ACC112 (cell line): ENCODE measurements around the gene MDC1.
"Not testable (repeated sequence)": the region's sequence is repeated elsewhere in the genome, so short reads cannot be mapped to it uniquely, and the experiment has no call there.

Experiments used
- H2AFZ ChIP-seq: fragments of 200-600 bp; sonication (generic); one replicate; pipeline ENCODE4 v1.6.0; 2017; ENCODE audit warnings: antibody characterized with exemption, low read length; ENCODE audit not compliant: unreplicated experiment
- H3K27ac ChIP-seq: fragments of 200-600 bp; sonication (generic); 2 replicates; pipeline ENCODE4 v1.5.1; 2014; ENCODE audit warnings: low read depth, mild to moderate bottlenecking, antibody characterized with exemption, low read length, moderate library complexity
- H3K27me3 ChIP-seq: fragments of 200-600 bp; sonication (generic); 2 replicates; pipeline ENCODE4 v1.6.1; 2014; ENCODE audit warnings: mild to moderate bottlenecking, antibody characterized with exemption, low read length, moderate library complexity, mixed read lengths; ENCODE audit not compliant: insufficient read depth
- H3K36me3 ChIP-seq: fragments of 200-600 bp; sonication (generic); 2 replicates; pipeline ENCODE4 v1.6.1; 2016; ENCODE audit warnings: mild to moderate bottlenecking, antibody characterized with exemption, low read length, moderate library complexity, mixed read lengths; ENCODE audit not compliant: insufficient read depth
- H3K4me1 ChIP-seq: fragments of 200-600 bp; sonication (generic); one replicate; pipeline ENCODE4 v1.6.1; 2016; ENCODE audit warnings: low read length, mixed read lengths; ENCODE audit not compliant: insufficient read depth, unreplicated experiment, control insufficient read depth
- H3K4me3 ChIP-seq: fragments of 200-600 bp; sonication (generic); 2 replicates; pipeline ENCODE4 v1.5.1; 2014; ENCODE audit warnings: mild to moderate bottlenecking, low read depth, low read length
- H3K79me2 ChIP-seq: fragments of 200-600 bp; sonication (generic); one replicate; pipeline ENCODE4 v1.6.0; 2016; ENCODE audit warnings: low read length; ENCODE audit not compliant: control insufficient read depth, unreplicated experiment, insufficient read depth

Gene MDC1

GRCh38 chr6:30732237-30732943 is 15.3 kb upstream of the MDC1 start:
- H3K27me3 ChIP-seq: no peaks in the 10 kb centered on the region
- H3K36me3 ChIP-seq: peaks cover 8% of the 10 kb centered on the region; the same call in 1 of the 2 replicates
- no peak overlapping the region for H3K27ac ChIP-seq
- no peak overlapping the region for H3K4me3 ChIP-seq
- peaks cover 8% of the 10 kb centered on the region for H3K4me1 ChIP-seq
- no peaks in the 10 kb centered on the region for H3K79me2 ChIP-seq
- H2AFZ ChIP-seq: no peak overlapping the region

GRCh38 chr6:30730601-30731435 is 13.7 kb upstream of the MDC1 start:
- Histone ChIP-seq H2AFZ (no peak overlapping the region), H3K27me3 (no peaks in the 10 kb centered on the region), H3K4me3 (no peak overlapping the region), H3K4me1 (peaks cover 12% of the 10 kb centered on the region), H3K36me3 (peaks cover 7% of the 10 kb centered on the region; the same call in 1 of the 2 replicates), H3K27ac (no peak overlapping the region), H3K79me2 (no peaks in the 10 kb centered on the region)

GRCh38 chr6:30727920-30728553 is 11.0 kb upstream of the MDC1 start:
- Histone ChIP-seq H2AFZ (no peak overlapping the region), H3K4me3 (no peak overlapping the region), H3K27me3 (no peaks in the 10 kb centered on the region), H3K27ac (peak overlapping the region; percentile 59), H3K36me3 (peaks cover 20% of the 10 kb centered on the region), H3K4me1 (peaks cover 36% of the 10 kb centered on the region), H3K79me2 (peaks cover 19% of the 10 kb centered on the region)

GRCh38 chr6:30726506-30727413 is 9.7 kb upstream of the MDC1 start:
- Histone ChIP-seq H2AFZ (no peak overlapping the region), H3K4me1 (peaks cover 40% of the 10 kb centered on the region), H3K27ac (peak overlapping the region; percentile 59), H3K36me3 (peaks cover 31% of the 10 kb centered on the region), H3K27me3 (no peaks in the 10 kb centered on the region), H3K4me3 (no peak overlapping the region), H3K79me2 (peaks cover 30% of the 10 kb centered on the region)

GRCh38 chr6:30725713-30726505 is 8.8 kb upstream of the MDC1 start:
- peaks cover 35% of the 10 kb centered on the region for H3K36me3 ChIP-seq
- no peak overlapping the region for H2AFZ ChIP-seq

GRCh38 chr6:30724906-30725667 is 8.0 kb upstream of the MDC1 start:
- peak overlapping the region; percentile 61 for H3K27ac ChIP-seq
- H2AFZ ChIP-seq: no peak overlapping the region
- H3K4me3 ChIP-seq: no peak overlapping the region
- peaks cover 45% of the 10 kb centered on the region for H3K79me2 ChIP-seq
- H3K4me1 ChIP-seq: peaks cover 40% of the 10 kb centered on the region
- no peaks in the 10 kb centered on the region for H3K27me3 ChIP-seq
- H3K36me3 ChIP-seq: peaks cover 35% of the 10 kb centered on the region

More at GRCh38 chr6:30725713-30726505, 8.8 kb upstream of the MDC1 start:
- no peaks in the 10 kb centered on the region for H3K27me3 ChIP-seq
- H3K27ac ChIP-seq: peak overlapping the region; percentile 61
- H3K4me3 ChIP-seq: no peak overlapping the region
- peaks cover 40% of the 10 kb centered on the region for H3K4me1 ChIP-seq
- H3K79me2 ChIP-seq: peaks cover 37% of the 10 kb centered on the region

GRCh38 chr6:30723843-30724741 is 7.0 kb upstream of the MDC1 start:
- peaks cover 41% of the 10 kb centered on the region for H3K4me1 ChIP-seq
- not testable (repeated sequence) for H3K27me3 ChIP-seq, H2AFZ ChIP-seq
- peaks cover 31% of the 10 kb centered on the region for H3K36me3 ChIP-seq
- H3K27ac ChIP-seq: peak overlapping the region; percentile 61
- H3K79me2 ChIP-seq: peaks cover 53% of the 10 kb centered on the region
- peak overlapping the region; percentile 80 for H3K4me3 ChIP-seq

GRCh38 chr6:30723159-30723842 is 6.2 kb upstream of the MDC1 start:
- not testable (repeated sequence) for H2AFZ ChIP-seq, H3K27me3 ChIP-seq
- Histone ChIP-seq H3K27ac (peak overlapping the region; percentile 49), H3K4me1 (peaks cover 47% of the 10 kb centered on the region), H3K4me3 (peak overlapping the region; percentile 80), H3K79me2 (peaks cover 60% of the 10 kb centered on the region), H3K36me3 (peaks cover 31% of the 10 kb centered on the region)
